Suppressor macrophage treated with lipopolysaccharide for 1 hour (primary cell): ENCODE results near the gene CA5B.
"Not testable (repeated sequence)": the region's sequence is repeated elsewhere in the genome, so short reads cannot be mapped to it uniquely, and the experiment has no call there.

Experiments
- DNase-seq, 3 donors: peaks; one replicate each; pipeline ENCODE4 v3.0.0-alpha.2; 2020 to 2022

CA5B gene, protein sequence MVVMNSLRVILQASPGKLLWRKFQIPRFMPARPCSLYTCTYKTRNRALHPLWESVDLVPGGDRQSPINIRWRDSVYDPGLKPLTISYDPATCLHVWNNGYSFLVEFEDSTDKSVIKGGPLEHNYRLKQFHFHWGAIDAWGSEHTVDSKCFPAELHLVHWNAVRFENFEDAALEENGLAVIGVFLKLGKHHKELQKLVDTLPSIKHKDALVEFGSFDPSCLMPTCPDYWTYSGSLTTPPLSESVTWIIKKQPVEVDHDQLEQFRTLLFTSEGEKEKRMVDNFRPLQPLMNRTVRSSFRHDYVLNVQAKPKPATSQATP

DNA sequence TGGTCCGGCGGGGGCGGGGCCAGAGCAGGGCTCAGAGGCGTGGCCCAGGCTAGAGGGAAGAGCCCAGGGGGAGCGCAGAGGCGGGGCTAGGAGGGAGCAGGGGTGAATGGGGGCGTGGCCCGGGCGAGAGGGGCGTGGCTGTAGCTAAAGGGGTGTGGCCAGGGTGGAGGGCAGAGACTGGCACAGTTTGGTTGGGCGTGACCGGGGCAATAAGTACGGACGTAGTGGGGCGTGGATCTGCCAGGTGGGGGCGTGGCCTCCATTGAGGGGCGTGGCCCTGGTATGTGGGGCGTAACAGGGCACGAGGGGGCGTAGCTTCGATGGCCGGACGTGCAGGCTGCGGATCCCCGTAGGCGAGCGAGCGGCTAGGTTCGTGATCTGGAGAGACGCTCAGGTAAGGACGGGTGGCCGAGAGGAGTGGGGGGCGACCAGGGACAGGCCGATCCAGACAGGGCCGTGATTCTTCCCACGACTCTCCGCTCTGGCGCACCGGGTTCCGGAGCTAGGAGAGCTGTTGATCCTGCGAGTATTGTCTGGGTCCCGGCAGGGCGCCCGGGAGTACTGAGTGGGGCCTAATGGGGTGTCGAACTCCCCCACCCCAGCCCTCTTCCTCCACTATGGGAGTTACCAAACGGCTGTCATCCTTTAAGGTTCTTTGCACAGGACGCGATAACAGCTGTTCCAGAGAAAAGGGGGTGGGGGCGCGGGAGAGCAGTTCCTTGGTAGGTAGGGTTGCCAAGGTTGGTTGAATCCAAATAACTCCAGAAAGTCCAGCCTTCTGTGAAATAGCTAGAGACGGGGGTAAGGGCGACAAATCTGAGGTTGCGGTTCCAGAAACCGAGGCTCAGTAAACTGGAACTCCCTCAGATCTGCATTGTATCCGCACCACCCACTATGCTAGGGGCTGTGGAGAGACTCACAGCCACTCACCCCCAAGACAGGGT, at the start of gene CA5B:
CA5B (plus strand) TSS at position 312 of the 944 bp plus-strand sequence. CDS start 11,754 bp downstream, outside the sequence.
- DNase-seq = peak; percentile 89 to 94 (median 90)

DNA sequence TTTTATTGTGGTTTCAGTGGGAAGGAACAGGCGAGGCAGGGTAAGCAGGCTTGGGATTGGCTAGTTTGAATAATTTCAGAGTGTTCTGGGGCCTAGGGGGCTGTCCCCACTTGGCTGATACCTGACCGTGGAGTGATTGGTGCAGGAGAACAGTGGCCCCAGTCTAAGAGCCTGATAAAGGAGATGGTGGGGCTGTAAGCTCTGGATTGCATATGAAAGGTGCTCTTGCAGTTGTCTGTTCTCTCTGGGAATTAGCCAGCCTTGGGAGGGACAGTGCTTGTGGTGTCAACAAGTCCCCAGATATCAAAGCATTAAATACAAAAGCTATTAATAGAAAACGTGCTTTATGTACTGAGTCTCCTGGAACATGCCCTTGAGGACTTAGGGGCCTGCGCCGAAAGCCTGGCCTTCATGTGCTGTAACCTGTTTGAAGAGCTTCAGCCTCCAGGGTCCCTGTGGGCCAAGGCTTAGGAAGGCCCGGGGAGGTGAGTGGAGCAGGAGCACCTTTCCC, 43.1 kb upstream of the CA5B start:
- DNase-seq = no peak

DNA sequence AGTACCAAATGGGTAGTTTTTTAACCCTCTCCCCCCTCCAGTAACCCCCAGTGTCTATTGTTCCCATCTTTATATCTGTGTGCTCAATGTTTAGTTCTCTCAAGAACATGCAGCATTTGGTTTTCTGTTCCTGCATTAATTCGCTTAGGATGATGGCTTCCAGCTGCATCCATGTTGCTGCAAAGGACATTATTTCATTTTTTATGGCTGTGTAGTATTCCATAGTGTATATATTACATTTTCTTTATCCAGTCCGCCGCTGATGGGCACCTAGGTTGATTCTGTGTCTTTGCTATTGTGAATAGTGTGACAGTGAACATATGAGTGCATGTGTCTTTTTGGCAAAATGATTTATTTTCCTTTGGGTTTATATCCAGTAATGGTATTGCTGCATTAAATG, 41.6 kb upstream of the CA5B start:
- no peak for DNase-seq

DNA sequence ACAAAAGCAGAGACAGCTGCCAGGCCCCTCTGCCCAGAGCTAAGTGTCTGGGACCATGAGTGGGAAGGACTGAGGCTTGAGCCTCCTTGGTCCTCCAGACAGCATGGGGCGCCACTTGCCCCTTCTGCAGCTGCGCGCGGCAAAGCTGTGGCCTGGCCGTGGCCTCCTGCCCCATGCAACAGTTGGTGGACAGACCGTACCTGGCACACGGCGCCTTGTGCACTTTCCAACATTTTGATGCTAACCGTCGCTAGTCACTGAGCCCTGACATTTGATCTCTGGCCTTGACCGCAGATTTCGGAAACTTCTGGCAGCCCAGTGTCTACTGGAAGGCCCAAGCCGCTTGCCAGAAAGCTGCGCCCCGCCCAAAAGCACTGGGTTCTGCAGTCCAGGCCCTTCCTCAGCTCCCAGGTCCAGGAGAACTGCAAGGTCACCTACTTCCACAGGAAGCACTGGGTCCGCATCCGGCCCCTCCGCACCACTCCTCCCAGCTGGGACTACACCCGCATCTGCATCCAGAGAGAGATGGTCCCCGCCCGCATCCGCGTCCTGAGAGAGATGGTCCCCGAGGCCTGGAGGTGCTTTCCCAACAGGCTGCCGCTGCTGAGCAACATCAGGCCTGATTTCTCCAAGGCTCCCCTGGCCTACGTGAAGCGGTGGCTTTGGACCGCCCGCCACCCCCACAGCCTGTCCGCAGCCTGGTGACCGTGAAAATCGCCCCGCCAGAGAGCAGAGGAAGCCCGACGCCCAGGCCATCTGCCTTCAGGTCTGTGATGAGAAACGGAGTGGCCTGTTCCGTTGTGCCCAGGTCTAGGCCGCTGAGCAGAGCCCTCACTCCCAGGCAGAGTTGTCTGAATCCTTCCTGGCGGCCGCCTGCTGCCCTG, 35.3 kb upstream of the CA5B start:
- no peak for DNase-seq

DNA sequence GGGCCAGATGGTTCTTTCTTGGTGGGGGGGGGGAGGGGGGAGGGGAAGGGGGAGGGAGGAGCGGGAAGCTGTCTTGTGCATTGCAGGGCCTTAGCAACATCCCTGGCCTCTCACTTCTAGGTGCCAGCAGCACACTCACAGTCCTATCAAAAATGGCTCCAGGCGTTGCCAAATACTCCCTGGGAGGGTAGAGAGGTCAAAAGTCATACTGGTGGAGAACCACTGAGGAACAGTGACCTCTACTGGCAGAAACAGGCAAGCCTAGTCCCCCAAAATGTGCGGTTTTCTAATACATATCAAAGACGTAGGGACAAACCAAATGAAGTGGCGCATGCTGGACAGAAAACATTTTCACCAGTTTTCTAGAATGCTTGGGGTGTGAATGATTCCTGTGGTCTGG, 34.3 kb upstream of the CA5B start:
- DNase-seq = not testable (repeated sequence)

DNA sequence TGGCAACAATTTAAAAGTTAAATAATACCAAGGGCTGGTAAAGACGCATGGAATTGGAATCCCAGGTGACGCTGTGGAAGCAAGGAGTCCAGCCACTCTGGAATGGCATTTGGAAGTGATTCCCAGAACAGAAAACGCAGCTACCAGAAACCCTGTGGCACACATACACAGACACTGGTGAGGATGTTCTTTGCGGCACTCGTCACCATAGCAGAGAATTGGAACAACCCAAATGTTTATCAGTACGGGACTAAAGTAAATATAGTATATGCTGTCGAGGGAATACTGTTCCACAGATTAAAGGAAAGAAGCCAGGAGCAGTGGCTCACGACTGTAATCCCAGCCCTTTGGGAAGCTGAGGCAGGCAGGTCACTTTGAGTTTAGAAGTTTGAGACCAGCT, 33.8 kb upstream of the CA5B start:
- DNase-seq = not testable (repeated sequence)

DNA sequence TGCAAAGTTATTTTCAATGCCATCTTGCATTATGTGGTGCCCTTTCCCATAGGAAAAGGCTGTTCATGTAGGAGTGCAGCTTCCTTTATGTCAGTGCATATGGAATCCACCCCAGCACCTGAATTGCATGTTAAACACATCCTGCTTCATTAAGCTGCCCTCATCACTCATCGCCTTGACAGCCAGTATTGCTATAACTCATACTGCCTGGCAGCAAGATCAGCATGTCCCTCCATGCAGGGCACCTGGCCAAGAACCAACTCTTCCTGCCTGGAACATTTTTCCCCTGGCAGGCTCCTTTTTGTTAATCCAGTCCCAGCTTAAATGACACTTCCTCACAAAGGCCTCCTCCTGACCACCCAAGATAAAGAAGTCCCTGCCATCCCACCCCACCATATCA, 23.5 kb upstream of the CA5B start:
- no peak for DNase-seq

DNA sequence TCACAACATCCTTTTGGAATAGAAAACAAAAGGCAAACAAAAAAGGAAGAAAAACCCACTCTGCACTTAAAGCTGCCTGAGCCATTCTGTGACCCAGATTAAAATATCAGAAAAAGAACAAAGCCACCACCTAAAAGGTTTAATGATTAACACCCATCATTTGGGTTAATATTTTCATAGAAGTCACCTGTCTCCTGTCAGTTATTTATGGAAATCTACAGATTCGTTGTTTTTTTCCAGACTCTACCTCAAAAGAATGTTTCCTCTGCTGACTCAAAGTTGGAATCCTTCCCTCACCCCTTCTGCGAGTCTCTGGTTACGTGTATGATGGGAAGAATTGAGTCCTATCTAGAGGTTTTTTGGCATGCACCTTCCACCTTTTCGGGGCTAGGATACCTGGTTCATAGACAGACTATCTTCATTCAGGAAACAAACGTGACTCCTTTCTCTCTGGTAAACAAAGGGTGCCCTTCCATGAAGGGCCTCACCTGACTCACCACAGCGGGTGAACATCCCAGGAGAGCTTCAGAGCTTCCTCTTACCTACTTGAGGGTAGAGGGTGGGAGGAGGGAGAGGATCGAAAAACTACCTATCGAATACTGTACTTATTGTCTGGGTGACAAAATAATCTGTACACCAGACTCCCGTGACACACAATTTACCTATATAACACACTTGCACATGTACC, 19.6 kb upstream of the CA5B start:
- DNase-seq = no peak

DNA sequence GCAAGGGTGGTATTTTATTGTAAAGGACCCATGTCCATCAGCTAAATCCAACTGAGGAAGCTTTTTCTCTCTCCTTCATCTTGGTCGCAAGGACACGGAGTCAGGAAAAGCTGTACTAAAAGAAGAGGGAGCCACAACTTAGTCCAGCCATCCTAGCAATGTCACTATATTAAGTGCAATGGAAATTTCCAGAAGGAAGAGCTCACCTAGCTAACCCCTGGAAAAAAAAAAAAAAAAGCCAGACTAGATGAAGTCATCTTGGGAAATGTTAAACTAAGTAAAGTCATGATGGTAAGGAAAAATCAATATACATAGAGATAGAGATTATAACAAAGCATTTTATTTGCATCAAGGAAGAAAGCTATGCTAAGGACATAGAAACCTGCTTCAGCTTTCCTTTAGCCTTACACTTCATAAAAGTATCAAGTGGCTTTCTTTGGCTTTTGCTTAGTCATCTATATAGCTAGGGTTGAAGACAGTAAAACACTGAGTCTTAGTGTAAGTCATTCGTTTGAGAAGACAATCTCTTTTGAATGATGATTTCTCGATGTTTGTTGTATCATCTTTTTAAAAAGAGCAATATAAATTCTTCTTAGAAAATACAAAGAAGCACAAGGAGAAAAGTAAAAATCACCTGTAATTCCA, 18.6 kb upstream of the CA5B start:
- no peak for DNase-seq

DNA sequence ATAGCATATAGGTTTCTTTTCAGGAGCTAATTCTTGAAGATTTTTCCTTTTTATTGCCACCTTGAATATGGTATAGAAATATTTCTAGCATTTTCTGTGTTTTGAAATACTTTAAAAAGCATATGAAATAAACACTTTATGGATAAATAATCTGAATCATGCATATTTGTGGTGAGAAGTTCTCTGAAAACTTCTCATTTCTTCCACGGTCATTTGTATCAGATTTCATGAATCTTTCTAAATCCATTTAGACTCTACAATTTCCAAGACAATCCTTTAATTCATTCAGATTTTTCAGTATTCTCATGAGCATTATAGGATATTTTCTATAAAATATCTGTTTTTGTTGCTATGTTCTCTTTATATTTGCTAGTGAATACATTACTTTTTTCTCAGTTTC, 16.2 kb upstream of the CA5B start:
- no peak for DNase-seq

DNA sequence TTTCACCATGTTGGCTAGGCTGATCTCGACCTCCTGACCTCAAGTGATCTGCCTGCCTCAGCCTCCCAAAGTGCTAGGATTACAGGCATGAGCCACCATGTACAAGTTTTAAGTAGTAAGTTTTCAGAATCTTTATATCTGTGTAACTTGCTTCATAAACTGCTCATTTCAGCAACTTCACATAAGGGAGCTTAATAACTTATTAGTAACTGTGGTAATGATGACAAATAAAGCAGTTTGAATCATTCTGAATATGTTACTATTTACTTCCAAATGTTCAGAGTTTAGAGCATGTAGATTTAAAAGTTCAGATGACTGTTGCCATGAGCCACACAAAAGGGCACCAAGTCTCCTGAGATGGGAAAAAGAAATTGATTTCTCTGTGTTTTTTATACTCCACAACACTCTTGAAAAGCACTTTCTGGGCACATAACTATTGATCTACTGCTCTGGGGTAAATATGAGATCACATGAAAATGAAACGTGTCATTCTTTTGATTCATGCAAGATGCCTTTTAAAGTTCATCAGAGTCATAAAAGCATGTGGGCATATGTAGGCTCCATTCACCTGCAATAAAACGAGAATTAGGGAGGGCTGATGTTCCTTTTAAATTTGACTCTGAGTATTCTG, 14.1 kb upstream of the CA5B start:
- DNase-seq = no peak

DNA sequence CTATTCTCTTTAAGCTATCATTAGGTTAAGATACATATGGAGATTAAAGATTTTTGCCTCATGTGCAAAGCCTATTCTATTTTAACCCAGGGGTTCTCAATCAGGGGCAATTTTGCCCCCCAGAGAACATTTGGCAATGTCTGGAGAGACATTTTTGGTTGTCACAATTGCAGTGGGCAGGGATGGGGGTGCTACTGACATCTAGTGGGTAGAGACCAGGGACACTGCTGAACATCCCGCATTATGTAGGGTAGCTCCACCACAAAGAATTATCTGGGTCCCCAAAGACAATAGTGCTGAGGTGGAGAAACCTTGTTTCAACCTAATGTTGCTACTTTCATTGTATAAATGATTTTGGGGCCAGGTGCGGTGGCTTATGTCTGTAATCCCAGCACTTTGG, 13.2 kb upstream of the CA5B start:
- no peak for DNase-seq

DNA sequence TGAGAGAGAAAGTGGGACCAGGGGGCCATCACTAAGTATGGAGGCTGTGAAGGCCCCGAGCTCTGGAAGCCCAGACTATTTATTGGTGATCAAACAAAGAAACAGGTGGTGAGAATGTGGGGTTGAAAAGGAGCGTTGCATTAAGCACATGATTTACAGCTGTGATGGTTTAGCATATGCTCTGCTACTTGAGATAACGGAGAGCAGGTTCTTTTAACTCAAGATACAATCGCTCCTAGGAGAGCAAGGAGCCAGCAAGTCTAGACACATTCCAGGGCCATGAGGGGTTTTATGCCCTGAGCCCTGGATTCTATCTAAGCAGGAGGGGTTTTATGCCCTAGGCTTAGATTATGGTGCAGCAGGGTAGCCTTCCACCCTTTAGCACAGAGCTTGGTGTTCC, 6.7 kb upstream of the CA5B start:
- not testable (repeated sequence) for DNase-seq

DNA sequence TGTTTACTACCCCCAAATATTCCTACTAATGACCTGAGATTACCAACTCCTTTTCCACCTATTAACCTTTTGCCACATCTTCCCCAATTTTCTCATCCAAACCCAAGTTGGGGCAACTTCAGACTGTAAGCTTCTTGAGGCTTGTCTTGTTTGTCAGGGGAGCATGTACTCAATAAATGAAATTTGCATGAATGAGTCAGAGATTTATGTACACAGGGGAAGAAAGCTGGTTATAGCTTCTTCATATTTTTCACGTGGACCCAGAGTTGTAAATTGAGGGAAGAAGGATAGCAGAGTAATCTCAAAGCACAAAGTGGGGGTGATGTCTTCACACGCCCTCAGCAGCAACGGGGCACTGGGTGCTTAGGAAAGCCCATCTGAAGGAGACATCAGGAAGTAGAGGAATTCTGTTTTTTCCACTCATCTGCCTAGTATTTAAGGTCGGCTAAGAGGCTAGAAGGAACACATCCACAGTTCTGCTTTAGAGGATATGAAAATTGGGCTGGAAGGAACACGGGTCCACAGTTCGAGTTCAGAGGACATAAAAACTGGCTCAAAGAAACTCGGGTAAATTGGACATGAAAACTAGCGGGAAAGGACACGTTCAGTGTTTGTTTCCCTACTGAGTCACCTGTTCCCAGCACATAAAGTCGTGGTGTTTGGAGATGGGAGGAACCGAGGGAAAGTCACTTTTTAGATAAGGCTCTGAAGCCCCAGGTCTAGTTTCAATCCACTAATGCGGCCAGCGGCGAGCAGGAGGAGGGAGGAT, 696 bp upstream of the CA5B start:
- DNase-seq = peak; percentile 30 to 76 (median 60)

DNA sequence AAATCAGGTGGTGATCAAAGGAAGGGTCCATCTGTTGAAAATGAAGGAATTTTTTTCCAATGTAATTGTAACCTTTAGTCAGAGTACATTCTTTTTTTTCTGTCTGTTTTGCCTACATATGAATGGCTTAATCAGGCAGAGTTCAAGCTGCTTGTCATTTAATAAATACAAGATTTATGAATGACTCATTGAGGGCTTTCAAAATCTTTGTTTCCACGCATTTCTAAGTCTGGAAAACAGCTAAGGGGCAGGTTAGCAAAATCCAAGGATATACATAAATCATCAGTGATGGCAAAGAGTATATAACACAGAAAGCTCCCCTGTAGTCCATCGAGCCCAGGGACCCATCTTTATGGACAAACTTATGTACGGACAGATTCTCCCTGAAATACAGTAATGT, 1.8 kb downstream of the CA5B start:
- DNase-seq = no peak

DNA sequence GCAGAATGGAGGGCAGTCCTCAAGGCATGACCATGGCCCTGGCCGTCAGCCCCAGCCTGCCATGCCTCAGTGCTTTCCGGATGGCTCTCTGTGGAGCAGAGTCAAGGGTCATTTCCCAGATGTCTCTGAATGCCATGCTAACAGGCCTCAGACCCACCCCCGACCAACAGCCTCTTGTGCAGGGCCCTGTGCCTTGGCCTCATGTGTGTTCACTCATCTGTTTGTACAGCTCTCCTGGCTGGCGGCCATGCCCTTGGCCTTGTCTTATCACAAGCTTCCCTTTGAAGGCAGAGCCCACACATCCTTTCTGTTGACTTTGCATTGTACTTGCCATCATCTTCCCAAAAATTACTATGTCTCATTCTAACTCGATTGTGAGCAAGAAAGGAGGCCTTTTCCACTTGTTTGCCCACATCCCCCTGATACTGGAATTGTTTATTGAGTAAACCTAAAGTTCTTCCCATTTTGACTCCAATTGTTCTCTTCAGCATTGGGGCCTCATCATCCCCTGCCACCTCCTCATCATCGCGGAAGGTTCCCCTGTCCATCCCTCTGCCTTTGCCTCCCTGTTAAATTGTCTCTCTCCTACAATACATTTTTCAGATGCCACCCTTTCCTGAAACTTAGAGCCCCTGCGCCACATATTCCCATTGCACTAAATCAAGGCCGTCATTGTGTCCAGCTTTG, 6.3 kb downstream of the CA5B start:
- no peak for DNase-seq

DNA sequence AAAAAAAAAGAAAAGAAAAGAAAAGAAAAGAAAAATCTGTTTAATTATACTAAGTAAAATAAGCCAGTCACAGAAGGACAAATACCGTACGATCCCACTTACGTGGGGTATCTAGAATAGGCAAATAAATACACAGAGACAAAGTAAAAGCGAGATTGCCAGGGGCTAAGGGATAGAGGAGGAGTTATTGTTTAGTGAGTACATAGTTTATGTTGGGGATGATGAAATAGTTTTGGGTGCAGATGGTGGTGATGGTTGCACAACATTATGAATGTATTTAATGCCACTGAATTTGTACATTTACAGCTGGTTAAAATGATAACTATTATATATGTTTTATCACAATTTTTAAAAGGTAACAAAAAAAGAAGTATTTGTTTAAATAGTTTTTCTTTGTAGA, 7.1 kb downstream of the CA5B start:
- peak in 2 of 3 donors; percentile 41 for DNase-seq

DNA sequence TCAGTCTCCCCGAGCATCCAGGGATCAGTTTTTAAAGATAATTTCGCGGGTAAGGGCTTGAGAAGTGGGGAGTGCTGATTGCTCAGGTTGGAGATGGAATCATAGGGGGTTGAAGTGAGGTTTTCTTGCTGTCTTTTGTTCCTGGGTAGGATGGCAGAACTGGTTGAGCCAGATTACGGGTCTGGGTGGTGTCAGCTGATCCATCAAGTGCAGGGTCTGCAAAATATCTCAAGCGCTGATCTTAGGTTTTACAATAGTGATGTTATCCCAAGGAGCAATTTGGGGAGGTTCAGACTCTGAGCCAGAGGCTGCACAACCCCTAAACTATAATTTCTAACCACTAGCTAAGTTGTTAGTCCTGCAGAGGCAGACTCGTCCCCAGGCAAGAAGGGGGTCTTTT, 8.6 kb downstream of the CA5B start:
- not testable (repeated sequence) for DNase-seq

DNA sequence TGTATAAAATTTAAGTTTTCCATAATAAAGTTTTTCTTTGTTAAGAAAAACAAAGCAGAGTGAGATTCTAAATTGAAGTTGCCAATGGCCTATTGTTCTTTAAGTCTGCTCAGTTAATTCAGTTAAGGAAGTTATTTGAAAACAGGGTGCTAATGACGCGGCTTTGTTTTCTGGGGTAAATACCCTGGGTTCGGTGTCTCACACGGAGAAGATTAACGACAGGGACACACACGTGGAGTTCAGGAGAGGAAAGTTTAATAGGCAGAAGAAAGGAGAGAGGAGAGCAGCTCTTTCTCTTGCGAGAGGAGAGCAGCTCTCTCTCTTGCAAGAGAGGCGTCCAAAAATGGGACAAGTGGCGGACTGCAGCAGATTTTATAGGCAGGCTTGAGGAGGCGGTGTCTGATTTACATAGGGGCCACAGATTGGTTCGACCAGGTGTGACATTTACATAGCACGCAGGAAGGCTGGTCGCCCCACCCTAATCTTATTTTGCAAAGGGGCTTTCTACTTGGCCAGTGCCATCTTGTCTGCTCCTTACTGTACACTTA, 9.6 kb downstream of the CA5B start:
- DNase-seq = no peak
